Neuronal stem cell (in vitro differentiated cells): Measurements from ENCODE around the gene MBLAC1.

Experiments
- DNase-seq: peaks from one replicate; pipeline ENCODE4 v3.0.0-alpha.2; 2013; ENCODE audit warnings: low spot score
- H2AFZ ChIP-seq: one replicate; pipeline ENCODE4 v1.6.1; 2013; ENCODE audit warnings: mild to moderate bottlenecking, low read length, inconsistent platforms
- H2AK5ac ChIP-seq: 2 replicates; pipeline ENCODE4 v1.6.1; 2013; ENCODE audit warnings: low read depth, mild to moderate bottlenecking, inconsistent platforms, low read length, moderate library complexity, mixed read lengths
- H2BK120ac ChIP-seq: 2 replicates; pipeline ENCODE4 v1.6.1; 2013; ENCODE audit warnings: low read depth, mild to moderate bottlenecking, inconsistent platforms, low read length, moderate library complexity, mixed read lengths
- H2BK12ac ChIP-seq: one replicate; pipeline ENCODE4 v1.6.1; 2013; ENCODE audit warnings: low read length, inconsistent platforms
- H2BK15ac ChIP-seq: 2 replicates; pipeline ENCODE4 v1.6.1; 2013; ENCODE audit warnings: mild to moderate bottlenecking, low read length, inconsistent platforms, mixed read lengths
- H2BK5ac ChIP-seq: one replicate; pipeline ENCODE4 v1.6.1; 2013; ENCODE audit warnings: inconsistent platforms, mild to moderate bottlenecking, low read length, moderate library complexity
- H3K14ac ChIP-seq: one replicate; pipeline ENCODE4 v1.6.1; 2013; ENCODE audit warnings: low read length, inconsistent platforms
- H3K18ac ChIP-seq: 2 replicates; pipeline ENCODE4 v1.6.1; 2013; ENCODE audit warnings: low read length, inconsistent platforms
- H3K23ac ChIP-seq: 2 replicates; pipeline ENCODE4 v1.6.1; 2013; ENCODE audit warnings: low read depth, mild to moderate bottlenecking, mixed read lengths, low read length, inconsistent platforms; ENCODE audit not compliant: poor library complexity
- H3K27ac ChIP-seq: replicated peaks from 3 replicates; pipeline ENCODE4 v1.5.1; 2013; ENCODE audit warnings: low read length, inconsistent platforms
- H3K27me3 ChIP-seq, 3 experiments: 2 replicates each; pipeline ENCODE4 v1.6.1; 2013; ENCODE audit warnings: low read length in 3 of 3, mild to moderate bottlenecking in 2 of 3, inconsistent platforms in 1 of 3, low read depth in 1 of 3, mixed read lengths in 1 of 3, moderate library complexity in 1 of 3; ENCODE audit not compliant: control insufficient read depth in 3 of 3, insufficient read depth in 3 of 3
- H3K36me3 ChIP-seq, 2 donors: replicated peaks in 1 of 2; 2 replicates each; pipeline ENCODE4 v1.6.1; 2013; ENCODE audit warnings: low read length in 2 of 2; ENCODE audit not compliant: control insufficient read depth in 2 of 2, insufficient read depth in 2 of 2
- H3K4ac ChIP-seq: 2 replicates; pipeline ENCODE4 v1.6.1; 2013; ENCODE audit warnings: inconsistent platforms, mild to moderate bottlenecking, low read length, moderate library complexity
- H3K4me1 ChIP-seq, 2 donors: 1 replicate in 1 of 2; 2 replicates in 1 of 2; pipeline ENCODE4 v1.6.1; 2013; ENCODE audit warnings: low read length in 2 of 2, low read depth in 1 of 2; ENCODE audit not compliant: control insufficient read depth in 2 of 2, insufficient read depth in 1 of 2
- H3K4me2 ChIP-seq: one replicate; pipeline ENCODE4 v1.6.1; 2013; ENCODE audit warnings: mild to moderate bottlenecking, low read length, inconsistent platforms; ENCODE audit not compliant: insufficient read depth, poor library complexity, severe bottlenecking
- H3K4me3 ChIP-seq, 2 donors: 2 replicates each; pipeline ENCODE4 v1.5.1; 2013; ENCODE audit warnings: low read length in 2 of 2, mild to moderate bottlenecking in 2 of 2, inconsistent platforms in 1 of 2, moderate library complexity in 1 of 2
- H3K79me1 ChIP-seq: one replicate; pipeline ENCODE4 v1.6.1; 2013; ENCODE audit warnings: low read depth, mild to moderate bottlenecking, inconsistent platforms, low read length, moderate library complexity
- H3K9ac ChIP-seq: one replicate; pipeline ENCODE4 v1.6.1; 2013; ENCODE audit warnings: mild to moderate bottlenecking, low read depth, low read length, inconsistent platforms; ENCODE audit not compliant: poor library complexity
- H3K9me3 ChIP-seq, 2 donors: replicated peaks in 1 of 2; 2 replicates each; pipeline versions ENCODE3 to v1.6.1; 2013; ENCODE audit warnings: low read length in 2 of 2, mild to moderate bottlenecking in 2 of 2, inconsistent platforms in 1 of 2, low read depth in 1 of 2, mixed read lengths in 1 of 2, moderate library complexity in 1 of 2; ENCODE audit not compliant: control insufficient read depth in 2 of 2, insufficient read depth in 1 of 2
- H4K8ac ChIP-seq: one replicate; pipeline ENCODE4 v1.6.1; 2013; ENCODE audit warnings: low read depth, mild to moderate bottlenecking, inconsistent platforms, low read length, moderate library complexity
- H4K91ac ChIP-seq: one replicate; pipeline ENCODE4 v1.6.1; 2013; ENCODE audit warnings: low read length, low read depth, mild to moderate bottlenecking, inconsistent platforms; ENCODE audit not compliant: poor library complexity
- WGBS, 2 donors: extraction: QIAGEN DNeasy Blood & Tissue Kit; methylation state at CpG; one replicate each; pipeline ENCODE4 v1.1.7; 2013; ENCODE audit warnings: missing lambda C conversion rate in 2 of 2, mixed read lengths in 1 of 2; ENCODE audit not compliant: insufficient read length in 2 of 2, insufficient replicate concordance in 1 of 2; ENCODE audit errors: extremely low coverage in 2 of 2; 5-methylcytosine and 5-hydroxymethylcytosine counted together

The MBLAC1 gene

DNA sequence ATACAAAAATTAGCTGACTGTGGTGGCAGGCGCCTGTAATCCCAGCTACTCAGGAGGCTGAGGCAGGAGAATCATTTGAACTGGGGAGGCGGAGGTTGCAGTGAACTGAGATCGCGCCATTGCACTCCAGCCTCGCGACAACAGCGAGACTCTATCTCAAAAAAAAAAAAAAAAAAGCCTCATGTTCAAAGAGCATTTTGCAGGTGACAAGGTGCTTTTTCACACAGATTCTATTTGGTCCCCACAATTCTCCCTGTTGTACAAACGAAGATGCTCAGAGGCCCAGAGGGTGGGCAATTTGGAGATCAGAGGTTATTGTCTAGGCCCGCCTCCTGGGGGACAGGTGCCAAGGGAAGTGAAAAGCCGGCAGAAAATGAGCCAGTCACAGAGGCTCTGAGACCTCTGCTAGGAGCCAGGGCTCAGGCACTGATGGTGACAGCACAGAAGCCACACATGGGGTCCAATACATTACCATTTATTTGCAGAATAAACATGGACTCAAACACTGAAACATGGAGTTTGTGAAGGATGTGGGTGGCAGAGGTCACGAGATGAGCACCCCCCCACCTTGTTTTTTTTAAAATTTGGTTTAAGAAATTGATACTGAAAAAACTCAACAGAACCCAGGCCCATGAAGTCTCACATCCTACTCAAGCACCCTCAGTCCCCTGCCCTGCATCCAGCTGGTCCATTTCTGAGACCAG, 42.5 kb downstream of the MBLAC1 start:
- Histone ChIP-seq H3K79me1 (peaks cover 2% of the 10 kb centered on the region), H3K9me3 (no peaks in the 10 kb centered on the region), H2BK12ac (no peak overlapping the region), H3K18ac (no peak overlapping the region), H3K23ac (no peak overlapping the region), H3K14ac (no peak overlapping the region), H2BK15ac (no peak overlapping the region), H2AK5ac (no peak overlapping the region), H3K4me2 (no peak overlapping the region), H3K27ac (no peak overlapping the region), H2BK5ac (no peak overlapping the region), H3K4me1 (peaks cover 24 to 28% of the 10 kb centered on the region in 2 donors), H3K36me3 (peaks cover 3 to 36% of the 10 kb centered on the region in 2 donors), H2AFZ (no peak overlapping the region), H3K9ac (no peak overlapping the region), H2BK120ac (no peak overlapping the region), H3K4ac (no peak overlapping the region), H4K91ac (no peak overlapping the region), H3K4me3 (no peak overlapping the region), H4K8ac (no peak overlapping the region), H3K27me3 (peaks cover 0 to 36% (median 0%) of the 10 kb centered on the region in 3 experiments)
- DNase-seq = no peak
- no CpG with 5 or more reads among the region's 11 CpGs for WGBS, 2 donors

DNA sequence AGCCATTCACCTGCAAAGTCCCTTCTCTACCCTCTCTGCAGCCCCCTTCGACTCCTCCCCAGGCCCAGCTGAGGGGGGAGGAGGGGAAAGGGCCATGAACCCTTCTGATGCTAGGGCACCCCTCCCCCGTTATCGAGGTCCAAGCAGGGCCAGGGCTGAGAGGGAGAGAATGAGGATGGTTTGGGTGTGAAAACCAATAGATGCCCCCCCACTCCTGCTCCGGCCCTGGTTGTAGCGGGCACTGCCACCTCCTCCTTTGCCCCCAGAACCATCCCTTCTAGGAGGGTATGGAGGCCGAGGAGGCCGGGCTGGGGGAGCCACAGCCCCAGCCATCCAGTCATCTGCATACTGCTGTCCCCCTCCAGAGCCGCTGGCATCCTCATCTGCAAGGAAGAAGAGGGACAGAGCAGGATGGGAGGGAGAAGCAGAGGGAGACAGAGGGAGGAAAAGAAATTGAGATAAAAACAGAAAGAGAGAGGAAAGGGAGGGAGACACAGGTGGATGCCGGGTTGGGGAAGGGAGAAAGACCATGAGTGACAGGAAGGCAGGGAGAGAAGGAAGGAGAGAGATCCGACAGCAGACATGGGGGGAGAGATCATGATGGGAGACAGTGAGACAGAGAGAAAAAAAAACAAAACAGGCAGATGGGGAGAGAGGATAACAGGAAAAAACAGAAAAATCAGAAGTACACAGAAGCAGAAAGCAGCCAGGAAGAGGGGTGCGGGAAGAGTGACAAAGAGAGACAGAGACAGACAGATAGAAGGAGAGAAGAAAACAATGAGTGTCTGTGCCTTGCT, 43.5 kb downstream of the MBLAC1 start:
- DNase-seq = no peak

GRCh38 chr7:100171087-100171681, 44.4 kb downstream of the MBLAC1 start:
- peaks cover 30 to 31% of the 10 kb centered on the region in 2 donors for H3K4me1 ChIP-seq
- H4K91ac ChIP-seq = no peak overlapping the region
- H3K4ac ChIP-seq = no peak overlapping the region
- H3K4me3 ChIP-seq = peak overlapping the region in 1 of 2 donors; percentile 77
- H3K27me3 ChIP-seq = peaks cover 0 to 36% (median 0%) of the 10 kb centered on the region in 3 experiments
- no peak overlapping the region for H2AFZ ChIP-seq
- H2BK120ac ChIP-seq = no peak overlapping the region
- no peak overlapping the region for H3K27ac ChIP-seq
- no peaks in the 10 kb centered on the region for H3K9me3 ChIP-seq
- H2BK12ac ChIP-seq = no peak overlapping the region
- H3K18ac ChIP-seq = peak overlapping the region; percentile 77
- whole genome bisulfite sequencing, 2 donors = no CpG with 5 or more reads among the region's 61 CpGs
- peak overlapping the region; percentile 20 for H2BK5ac ChIP-seq
- peak; percentile 38 for DNase-seq
- H4K8ac ChIP-seq = no peak overlapping the region
- peak overlapping the region; percentile 78 for H3K9ac ChIP-seq
- H3K79me1 ChIP-seq = peaks cover 2% of the 10 kb centered on the region
- no peak overlapping the region for H3K14ac ChIP-seq
- H2BK15ac ChIP-seq = no peak overlapping the region
- H3K23ac ChIP-seq = peak overlapping the region; percentile 90
- peak overlapping the region; percentile 89 for H3K4me2 ChIP-seq
- H3K36me3 ChIP-seq = peaks cover 8 to 51% of the 10 kb centered on the region in 2 donors
- no peak overlapping the region for H2AK5ac ChIP-seq

More for the DNA sequence above, 43.5 kb downstream of the MBLAC1 start:
- no peaks in the 10 kb centered on the region for H3K9me3 ChIP-seq
- H3K27ac ChIP-seq = no peak overlapping the region
- peak overlapping the region; percentile 82 for H2BK120ac ChIP-seq
- no peak overlapping the region for H2BK5ac ChIP-seq
- H2BK15ac ChIP-seq = no peak overlapping the region
- H3K4me2 ChIP-seq = no peak overlapping the region
- H3K9ac ChIP-seq = peak overlapping the region; percentile 55
- H3K23ac ChIP-seq = no peak overlapping the region
- peak overlapping the region; percentile 13 for H3K18ac ChIP-seq
- peaks cover 0 to 36% (median 0%) of the 10 kb centered on the region in 3 experiments for H3K27me3 ChIP-seq
- H3K14ac ChIP-seq = no peak overlapping the region
- H4K91ac ChIP-seq = no peak overlapping the region
- H4K8ac ChIP-seq = no peak overlapping the region
- H3K4ac ChIP-seq = peak overlapping the region; percentile 67
- no CpG with 5 or more reads among the region's 11 CpGs for WGBS, 2 donors
- H3K4me1 ChIP-seq = peaks cover 24 to 28% of the 10 kb centered on the region in 2 donors
- H3K36me3 ChIP-seq = peaks cover 6 to 46% of the 10 kb centered on the region in 2 donors
- peaks cover 2% of the 10 kb centered on the region for H3K79me1 ChIP-seq
- no peak overlapping the region for H2BK12ac ChIP-seq
- H3K4me3 ChIP-seq = no peak overlapping the region
- H2AFZ ChIP-seq = no peak overlapping the region
- H2AK5ac ChIP-seq = peak overlapping the region; percentile 78
